Gastrocnemius medialis (tissue), 4 donors: Measurements from ENCODE around the gene MAMDC4. TPM values are rescaled to one million over a fixed set of nuclear protein-coding genes. Genes with fewer than 3 reads are reported as not detected.

Source experiments
- ATAC-seq, 2 donors: fragments of 150-250 bp; one replicate each; pipeline ENCODE4 v1.9.1; 2016
- DNase-seq, 2 donors: peaks; one replicate each; pipeline ENCODE4 v3.0.0-alpha.2; 2019
- H3K27ac ChIP-seq, 4 donors: fragments of 200-600 bp; sonication (generic); 1 replicate in 1 of 4; 2 replicates in 3 of 4; pipeline ENCODE4 v1.5.1; 2016 to 2018; ENCODE audit warnings: mild to moderate bottlenecking in 2 of 4, moderate library complexity in 1 of 4
- H3K27me3 ChIP-seq, 3 donors: fragments of 200-600 bp; sonication (generic) in 2 of 3; 1 replicate in 1 of 3; 2 replicates in 2 of 3; pipeline versions ENCODE4 v1.5.1 to v1.6.0; 2016 to 2019; ENCODE audit warnings: mild to moderate bottlenecking in 1 of 3, moderate library complexity in 1 of 3
- H3K36me3 ChIP-seq, 2 donors: fragments of 200-600 bp; sonication (generic) in 1 of 2; one replicate each; pipeline ENCODE4 v1.5.1; 2017 to 2018
- H3K4me1 ChIP-seq, 2 donors: fragments of 200-600 bp; sonication (generic) in 1 of 2; one replicate each; pipeline ENCODE4 v1.5.1; 2016 to 2017; ENCODE audit warnings: mild to moderate bottlenecking in 2 of 2
- H3K4me3 ChIP-seq, 4 donors: fragments of 200-600 bp; sonication (generic) in 3 of 4; 1 replicate in 1 of 4; 2 replicates in 3 of 4; pipeline ENCODE4 v1.5.1; 2016 to 2019; ENCODE audit warnings: mild to moderate bottlenecking in 2 of 4
- H3K9me3 ChIP-seq, 3 donors: fragments of 200-600 bp; sonication (generic) in 2 of 3; 1 replicate in 1 of 3; 2 replicates in 2 of 3; pipeline ENCODE4 v1.5.1; 2016 to 2019
- POLR2A ChIP-seq, 2 donors: fragments of 450-650 bp; IDR thresholded peaks; one replicate each; pipeline ENCODE4 v1.6.1; 2017; ENCODE audit warnings: antibody characterized with exemption in 2 of 2, mild to moderate bottlenecking in 2 of 2, moderate library complexity in 2 of 2
- in situ Hi-C, 4 donors: fragments of 200-750 bp; cut with MboI; loops; one replicate each; pipeline versions ENCODE4 v1.15.0 to v1.8.0; 2017; ENCODE audit warnings: low sequenced_read_pairs in 4 of 4
- intact Hi-C: fragments of 100-400 bp; cut with DNase I; formaldehyde crosslinking; loops from one replicate; pipeline ENCODE4 v1.15.1; 2023; ENCODE audit warnings: low total_unique reads
- total RNA-seq, 4 donors: library from RNA; depleted of rRNA; stranded (reverse); fragments of >200 nt; gene quantifications; one replicate each; pipeline versions ENCODE4 v1.1.0 to v1.2.3, GENCODE V29; 2016
- TF ChIP-seq, protein P1 (sequence below), 5 experiments: fragments of 450-650 bp in 3 of 5; fragments of 200-600 bp in 2 of 5; sonication (generic) in 2 of 5; IDR thresholded peaks in 4 of 5; conservative IDR thresholded peaks in 1 of 5; 1 replicate in 4 of 5; 2 replicates in 1 of 5; pipeline ENCODE4 v1.5.1; 2016 to 2019; ENCODE audit warnings: antibody characterized with exemption in 5 of 5, mild to moderate bottlenecking in 3 of 5, moderate library complexity in 3 of 5

MAMDC4 gene
- total RNA-seq, 4 donors from 2014 or later = 0.95 to 2.3 (median 1.7) TPM

DNA sequence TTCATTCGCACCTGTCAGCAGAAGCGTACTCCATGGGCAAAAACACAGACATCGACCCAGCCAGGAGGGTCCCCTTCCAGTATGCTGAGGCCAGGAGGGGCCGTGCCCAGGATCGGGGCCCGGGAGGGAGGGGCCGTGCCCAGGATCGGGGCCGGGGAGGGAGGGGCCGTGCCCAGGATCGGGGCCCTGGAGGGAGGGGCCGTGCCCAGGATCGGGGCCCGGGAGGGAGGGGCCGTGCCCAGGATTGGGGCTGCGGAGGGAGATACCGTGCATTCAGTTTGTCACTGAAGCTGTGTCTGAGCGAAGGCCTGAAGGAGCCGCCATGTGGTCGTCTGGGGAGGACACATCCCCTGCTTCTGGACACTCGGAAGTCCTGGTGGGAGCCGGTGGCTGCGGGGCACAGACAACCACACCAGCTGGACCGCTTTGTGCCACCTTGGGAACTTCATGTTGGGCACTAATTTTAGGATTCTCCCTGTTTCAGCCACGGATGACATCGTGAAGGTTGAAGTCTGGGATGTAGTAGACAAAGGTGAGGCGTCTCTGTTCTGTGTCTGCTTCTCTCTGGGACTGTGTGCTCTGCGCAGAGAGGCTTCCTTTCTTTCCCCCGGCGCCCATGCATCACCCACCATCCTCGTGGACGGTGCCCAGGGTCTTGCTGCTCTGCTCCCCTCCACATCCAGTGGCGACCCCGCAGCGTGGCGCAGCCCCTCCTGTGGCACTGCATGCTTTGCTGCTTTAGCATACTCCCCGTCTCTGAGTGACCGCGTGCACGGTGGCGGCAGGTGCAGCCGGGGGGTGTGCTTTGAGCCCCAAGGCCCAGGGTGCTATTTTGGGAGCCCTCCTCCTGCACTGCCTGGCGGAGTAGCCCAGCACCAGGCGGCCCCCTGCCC, 26.6 kb upstream of the MAMDC4 start:
- Histone ChIP-seq H3K36me3 (peaks cover 3 to 50% of the 10 kb centered on the region in 2 donors), H3K27me3 (no peaks in the 10 kb centered on the region), H3K27ac (no peak overlapping the region), H3K4me1 (no peaks in the 10 kb centered on the region), H3K9me3 (no peaks in the 10 kb centered on the region), H3K4me3 (no peak overlapping the region)
- ATAC-seq (no peak), DNase-seq (no peak)
- TF ChIP-seq, protein P1, sequence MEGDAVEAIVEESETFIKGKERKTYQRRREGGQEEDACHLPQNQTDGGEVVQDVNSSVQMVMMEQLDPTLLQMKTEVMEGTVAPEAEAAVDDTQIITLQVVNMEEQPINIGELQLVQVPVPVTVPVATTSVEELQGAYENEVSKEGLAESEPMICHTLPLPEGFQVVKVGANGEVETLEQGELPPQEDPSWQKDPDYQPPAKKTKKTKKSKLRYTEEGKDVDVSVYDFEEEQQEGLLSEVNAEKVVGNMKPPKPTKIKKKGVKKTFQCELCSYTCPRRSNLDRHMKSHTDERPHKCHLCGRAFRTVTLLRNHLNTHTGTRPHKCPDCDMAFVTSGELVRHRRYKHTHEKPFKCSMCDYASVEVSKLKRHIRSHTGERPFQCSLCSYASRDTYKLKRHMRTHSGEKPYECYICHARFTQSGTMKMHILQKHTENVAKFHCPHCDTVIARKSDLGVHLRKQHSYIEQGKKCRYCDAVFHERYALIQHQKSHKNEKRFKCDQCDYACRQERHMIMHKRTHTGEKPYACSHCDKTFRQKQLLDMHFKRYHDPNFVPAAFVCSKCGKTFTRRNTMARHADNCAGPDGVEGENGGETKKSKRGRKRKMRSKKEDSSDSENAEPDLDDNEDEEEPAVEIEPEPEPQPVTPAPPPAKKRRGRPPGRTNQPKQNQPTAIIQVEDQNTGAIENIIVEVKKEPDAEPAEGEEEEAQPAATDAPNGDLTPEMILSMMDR (IDR thresholded peaks at IDR 0.05 in 4 of 5, conservative IDR thresholded peaks at IDR 0.05 in 1 of 5) = no peak
- no peak for TF ChIP-seq POLR2A (IDR thresholded peaks at IDR 0.05)
- intact Hi-C loops = no loop called here
- in situ Hi-C loops = no loop called here

DNA sequence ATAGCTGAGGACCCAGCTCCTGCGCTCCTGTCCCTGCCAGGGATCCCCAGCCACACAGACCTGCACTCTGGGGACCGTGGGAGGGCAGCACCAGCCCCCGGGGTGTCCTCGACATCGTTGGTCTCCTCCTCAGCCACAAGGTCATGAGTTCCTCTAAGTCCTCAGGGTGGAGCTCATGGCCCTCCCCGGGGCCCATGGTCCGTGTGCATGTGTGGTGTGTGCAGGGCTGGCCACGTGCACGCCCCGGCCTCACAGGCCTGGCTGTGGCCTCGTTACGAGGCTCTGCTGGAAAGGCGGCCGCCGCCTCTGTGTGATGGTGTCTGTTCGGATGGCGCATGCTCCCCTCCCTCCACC, 26.0 kb upstream of the MAMDC4 start:
- no peak for DNase-seq
- no peak for TF ChIP-seq POLR2A (IDR thresholded peaks at IDR 0.05)
- TF ChIP-seq, protein P1 (IDR thresholded peaks at IDR 0.05 in 4 of 5, conservative IDR thresholded peaks at IDR 0.05 in 1 of 5) = no peak
- Histone ChIP-seq H3K36me3 (peaks cover 3 to 56% of the 10 kb centered on the region in 2 donors), H3K27ac (no peak overlapping the region), H3K4me3 (no peak overlapping the region), H3K27me3 (no peaks in the 10 kb centered on the region), H3K9me3 (no peaks in the 10 kb centered on the region), H3K4me1 (no peaks in the 10 kb centered on the region)
- in situ Hi-C loops (no loop called here), intact Hi-C loops (no loop called here)
- no peak for ATAC-seq

DNA sequence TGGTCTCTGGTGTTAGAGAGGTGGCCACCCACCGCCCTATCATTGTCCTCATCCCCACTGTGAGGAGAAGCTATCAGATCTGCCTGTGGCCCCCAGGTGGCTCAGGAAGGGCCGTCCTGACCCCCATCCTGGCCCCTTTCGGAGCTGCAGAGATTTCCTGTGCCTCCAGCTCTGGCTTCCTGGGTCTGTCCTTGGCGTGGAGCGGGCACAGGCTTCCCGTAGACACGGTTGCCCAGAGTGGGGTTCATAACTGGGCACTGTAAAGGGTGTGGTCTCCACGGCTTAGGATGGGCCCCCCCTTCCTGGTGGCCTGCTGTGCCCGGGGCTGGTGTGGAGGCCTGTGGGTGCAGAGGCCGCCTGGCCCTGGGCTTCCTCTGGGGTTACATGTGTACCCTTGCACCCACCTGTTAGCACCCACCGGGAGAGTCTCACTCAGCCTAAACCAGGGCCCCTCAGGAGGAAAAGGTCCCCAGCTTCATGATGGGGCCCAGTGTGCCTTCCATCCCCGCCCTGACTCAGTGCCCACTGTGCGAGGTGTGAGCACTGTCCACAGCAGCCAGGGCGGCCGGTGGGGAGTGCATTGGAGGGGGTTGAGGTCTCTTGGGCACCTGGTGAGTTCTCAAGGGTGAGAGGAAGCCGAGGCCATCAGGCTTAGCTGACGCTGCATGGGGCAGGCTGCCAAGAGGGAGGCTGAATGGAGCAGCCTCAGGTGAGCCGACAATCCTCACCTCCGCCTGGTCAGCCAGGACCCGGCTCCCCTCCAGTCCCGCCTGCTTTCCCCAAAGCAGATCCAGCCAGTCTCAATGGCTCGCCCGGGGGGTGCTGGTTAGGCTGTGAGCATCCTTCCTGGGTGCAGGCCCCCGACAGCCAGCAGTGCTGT, 25.2 kb upstream of the MAMDC4 start:
- Histone ChIP-seq H3K27me3 (no peaks in the 10 kb centered on the region), H3K9me3 (no peaks in the 10 kb centered on the region), H3K36me3 (peaks cover 3 to 63% of the 10 kb centered on the region in 2 donors), H3K4me3 (no peak overlapping the region), H3K27ac (no peak overlapping the region), H3K4me1 (no peaks in the 10 kb centered on the region)
- in situ Hi-C loops (no loop called here), intact Hi-C loops (no loop called here)
- TF ChIP-seq, protein P1 (IDR thresholded peaks at IDR 0.05 in 4 of 5, conservative IDR thresholded peaks at IDR 0.05 in 1 of 5) = no peak
- no peak for TF ChIP-seq POLR2A (IDR thresholded peaks at IDR 0.05)
- no peak for ATAC-seq
- no peak for DNase-seq

DNA sequence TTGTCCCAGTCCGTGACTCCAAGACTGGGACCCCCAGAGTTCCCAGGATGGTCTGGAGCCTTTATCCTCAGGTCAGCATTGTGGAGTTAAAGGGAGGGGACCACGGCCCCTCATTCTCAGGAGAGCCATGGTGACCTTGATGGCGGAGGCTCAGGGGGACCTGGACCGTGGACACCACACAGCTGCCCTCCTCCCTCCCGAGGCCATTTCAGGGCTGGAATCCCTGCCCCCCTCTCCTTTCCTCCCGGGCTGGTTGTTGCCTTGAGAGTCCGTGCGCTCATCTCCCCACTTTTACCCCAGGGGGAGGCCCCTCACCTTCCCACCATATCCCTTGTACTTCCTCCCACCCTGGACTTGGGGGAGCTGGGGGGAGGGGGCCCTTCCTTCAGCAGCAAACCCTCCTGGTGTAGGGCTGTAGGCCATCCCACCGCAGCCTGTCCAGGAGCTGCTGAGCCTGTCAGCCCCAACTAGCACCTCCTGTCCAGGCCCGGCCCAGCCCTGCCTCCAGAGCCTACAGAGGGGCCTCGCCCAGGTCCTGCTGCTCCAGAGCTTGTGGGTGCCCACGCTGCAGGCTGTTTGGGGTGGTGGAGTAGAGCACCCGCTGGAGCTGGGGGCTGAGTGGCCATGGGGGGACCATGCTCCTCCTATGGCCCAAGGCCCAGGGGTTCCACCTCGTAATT, 24.2 kb upstream of the MAMDC4 start:
- Histone ChIP-seq H3K36me3 (peaks cover 3 to 71% of the 10 kb centered on the region in 2 donors), H3K27ac (no peak overlapping the region), H3K4me3 (no peak overlapping the region), H3K27me3 (no peaks in the 10 kb centered on the region), H3K4me1 (peaks cover 0 to 4% of the 10 kb centered on the region in 2 donors), H3K9me3 (no peaks in the 10 kb centered on the region)
- in situ Hi-C loops (no loop called here), intact Hi-C loops (no loop called here)
- ATAC-seq (no peak), DNase-seq (no peak)
- TF ChIP-seq, protein P1 (IDR thresholded peaks at IDR 0.05 in 4 of 5, conservative IDR thresholded peaks at IDR 0.05 in 1 of 5) = no peak
- TF ChIP-seq POLR2A (IDR thresholded peaks at IDR 0.05) = no peak
